Trophoblast cell (in vitro differentiated cells and primary cell): ENCODE results near the gene CASZ1.

ENCODE experiments used
- DNase-seq, 2 donors: peaks; one replicate each; pipeline ENCODE4 v3.0.0-alpha.2; 2016
- H2AFZ ChIP-seq: 2 replicates; pipeline ENCODE4 v1.6.1; 2013; ENCODE audit warnings: low read length, moderate library complexity, mild to moderate bottlenecking; ENCODE audit not compliant: insufficient read depth, poor library complexity
- H2AK5ac ChIP-seq: 2 replicates; pipeline ENCODE4 v1.6.1; 2013; ENCODE audit warnings: mild to moderate bottlenecking, low read length
- H2BK120ac ChIP-seq: 2 replicates; pipeline ENCODE4 v1.6.1; 2013; ENCODE audit warnings: low read length, mild to moderate bottlenecking, moderate library complexity; ENCODE audit not compliant: insufficient read depth, poor library complexity
- H2BK12ac ChIP-seq: 2 replicates; pipeline ENCODE4 v1.6.1; 2013; ENCODE audit warnings: mild to moderate bottlenecking, low read length, moderate library complexity
- H2BK5ac ChIP-seq: 2 replicates; pipeline ENCODE4 v1.6.1; 2013; ENCODE audit warnings: low read length, low read depth, moderate library complexity, mild to moderate bottlenecking; ENCODE audit not compliant: poor library complexity
- H3K14ac ChIP-seq: 2 replicates; pipeline ENCODE4 v1.6.1; 2013; ENCODE audit warnings: mild to moderate bottlenecking, low read length
- H3K18ac ChIP-seq: 2 replicates; pipeline ENCODE4 v1.6.1; 2013; ENCODE audit warnings: mild to moderate bottlenecking, low read length
- H3K23ac ChIP-seq: 2 replicates; pipeline ENCODE4 v1.6.1; 2013; ENCODE audit warnings: low read length
- H3K27ac ChIP-seq: 2 replicates; pipeline ENCODE4 v1.5.1; 2013; ENCODE audit warnings: low read depth, mild to moderate bottlenecking, inconsistent platforms, low read length, moderate library complexity
- H3K27me3 ChIP-seq: 2 replicates; pipeline ENCODE4 v1.6.1; 2013; ENCODE audit warnings: inconsistent platforms, mild to moderate bottlenecking, low read length, moderate library complexity; ENCODE audit not compliant: insufficient read depth
- H3K36me3 ChIP-seq, 2 experiments: 1 replicate in 1 of 2; 2 replicates in 1 of 2; pipeline ENCODE4 v1.6.1; 2013; ENCODE audit warnings: low read length in 2 of 2, mild to moderate bottlenecking in 2 of 2, moderate library complexity in 1 of 2; ENCODE audit not compliant: insufficient read depth in 2 of 2, control insufficient read depth in 1 of 2
- H3K4ac ChIP-seq: 2 replicates; pipeline ENCODE4 v1.6.1; 2013; ENCODE audit warnings: low read depth, mild to moderate bottlenecking, low read length, moderate library complexity
- H3K4me1 ChIP-seq, 2 experiments: 1 replicate in 1 of 2; 2 replicates in 1 of 2; pipeline ENCODE4 v1.6.1; 2013; ENCODE audit warnings: low read length in 2 of 2, mild to moderate bottlenecking in 2 of 2, moderate library complexity in 1 of 2; ENCODE audit not compliant: insufficient read depth in 2 of 2, control insufficient read depth in 1 of 2
- H3K4me2 ChIP-seq: 2 replicates; pipeline ENCODE4 v1.6.1; 2013; ENCODE audit warnings: inconsistent platforms, mild to moderate bottlenecking, low read length, moderate library complexity
- H3K4me3 ChIP-seq: 2 replicates; pipeline ENCODE4 v1.5.1; 2013; ENCODE audit warnings: mild to moderate bottlenecking, low read depth, low read length, inconsistent platforms
- H3K79me1 ChIP-seq: one replicate; pipeline ENCODE4 v1.6.1; 2013; ENCODE audit warnings: low read length
- H3K79me2 ChIP-seq: 2 replicates; pipeline ENCODE4 v1.6.1; 2013; ENCODE audit warnings: low read length, mild to moderate bottlenecking; ENCODE audit not compliant: control insufficient read depth, insufficient read depth, poor library complexity
- H3K9ac ChIP-seq: 2 replicates; pipeline ENCODE4 v1.6.1; 2013; ENCODE audit warnings: mild to moderate bottlenecking, low read length
- H3K9me3 ChIP-seq: 2 replicates; pipeline ENCODE4 v1.6.1; 2013; ENCODE audit warnings: low read depth, mild to moderate bottlenecking, control low read depth, inconsistent platforms, low read length; ENCODE audit not compliant: insufficient read depth
- H4K12ac ChIP-seq: 2 replicates; pipeline ENCODE4 v1.6.1; 2013; ENCODE audit warnings: low read depth, mild to moderate bottlenecking, low read length, moderate library complexity
- H4K8ac ChIP-seq: 2 replicates; pipeline ENCODE4 v1.6.1; 2013; ENCODE audit warnings: low read depth, mild to moderate bottlenecking, low read length, moderate library complexity
- H4K91ac ChIP-seq: one replicate; pipeline ENCODE4 v1.6.1; 2013; ENCODE audit warnings: low read depth, mild to moderate bottlenecking, low read length, moderate library complexity
- WGBS: extraction: QIAGEN DNeasy Blood & Tissue Kit; methylation state at CpG from one replicate; pipeline ENCODE4 v1.1.7; 2013; ENCODE audit warnings: missing lambda C conversion rate; ENCODE audit not compliant: insufficient read length, insufficient coverage; ENCODE audit errors: extremely low coverage; 5-methylcytosine and 5-hydroxymethylcytosine counted together

CASZ1 gene

GRCh38 chr1:10629091-10629815, 167.2 kb downstream of the CASZ1 start:
- no peak overlapping the region for H4K8ac ChIP-seq
- no peak overlapping the region for H3K4ac ChIP-seq
- peaks cover 8 to 20% of the 10 kb centered on the region in 2 experiments for H3K36me3 ChIP-seq
- no peak overlapping the region for H3K4me3 ChIP-seq
- no peak overlapping the region for H2AK5ac ChIP-seq
- no peak overlapping the region for H3K18ac ChIP-seq
- H2AFZ ChIP-seq, result no peak overlapping the region
- no peak overlapping the region for H3K27ac ChIP-seq
- no peaks in the 10 kb centered on the region for H3K79me1 ChIP-seq
- no peaks in the 10 kb centered on the region for H3K9me3 ChIP-seq
- WGBS, result no CpG with 5 or more reads among the region's 25 CpGs
- DNase-seq, result no peak
- no peak overlapping the region for H3K4me2 ChIP-seq
- H2BK5ac ChIP-seq, result no peak overlapping the region
- no peak overlapping the region for H2BK120ac ChIP-seq
- no peaks in the 10 kb centered on the region for H3K27me3 ChIP-seq
- H3K14ac ChIP-seq, result no peak overlapping the region
- H3K4me1 ChIP-seq, result no peaks in the 10 kb centered on the region
- no peak overlapping the region for H2BK12ac ChIP-seq
- no peak overlapping the region for H4K91ac ChIP-seq
- no peak overlapping the region for H3K23ac ChIP-seq
- H3K9ac ChIP-seq, result no peak overlapping the region
- H3K79me2 ChIP-seq, result no peaks in the 10 kb centered on the region
- H4K12ac ChIP-seq, result no peak overlapping the region

GRCh38 chr1:10628685-10629084, 167.8 kb downstream of the CASZ1 start:
- Histone ChIP-seq H3K23ac (no peak overlapping the region), H3K79me1 (no peaks in the 10 kb centered on the region), H3K14ac (no peak overlapping the region), H2AK5ac (no peak overlapping the region), H3K4me1 (no peaks in the 10 kb centered on the region), H2BK12ac (no peak overlapping the region), H4K12ac (no peak overlapping the region), H3K27ac (no peak overlapping the region), H2BK120ac (no peak overlapping the region), H2BK5ac (no peak overlapping the region), H4K91ac (no peak overlapping the region), H3K9me3 (no peaks in the 10 kb centered on the region), H3K4ac (no peak overlapping the region), H3K9ac (no peak overlapping the region), H4K8ac (no peak overlapping the region), H3K36me3 (peaks cover 13 to 22% of the 10 kb centered on the region in 2 experiments), H3K79me2 (no peaks in the 10 kb centered on the region), H3K4me2 (no peak overlapping the region), H3K4me3 (no peak overlapping the region), H3K18ac (no peak overlapping the region), H3K27me3 (no peaks in the 10 kb centered on the region), H2AFZ (no peak overlapping the region)
- WGBS, result no CpG with 5 or more reads among the region's 7 CpGs
- no peak for DNase-seq

GRCh38 chr1:10626791-10627410, 169.5 kb downstream of the CASZ1 start:
- DNase-seq, result no peak
- Histone ChIP-seq H3K23ac (no peak overlapping the region), H4K12ac (no peak overlapping the region), H2BK12ac (no peak overlapping the region), H3K4me2 (no peak overlapping the region), H3K18ac (no peak overlapping the region), H2AFZ (no peak overlapping the region), H2BK120ac (no peak overlapping the region), H3K4ac (no peak overlapping the region), H3K9ac (no peak overlapping the region), H3K14ac (no peak overlapping the region), H3K4me3 (no peak overlapping the region), H2AK5ac (no peak overlapping the region), H3K27ac (no peak overlapping the region), H3K27me3 (no peaks in the 10 kb centered on the region), H3K79me2 (no peaks in the 10 kb centered on the region), H3K9me3 (peaks cover under 1% of the 10 kb centered on the region), H4K91ac (no peak overlapping the region), H3K79me1 (no peaks in the 10 kb centered on the region), H3K36me3 (peaks cover 10 to 20% of the 10 kb centered on the region in 2 experiments), H4K8ac (no peak overlapping the region), H2BK5ac (no peak overlapping the region), H3K4me1 (no peaks in the 10 kb centered on the region)
- 100% methylated on average over 6 of the region's 22 CpGs for WGBS

- no CpG with 5 or more reads among the region's 13 CpGs for whole genome bisulfite sequencing
- H3K4me3 ChIP-seq, result no peak overlapping the region
- H3K79me2 ChIP-seq, result no peaks in the 10 kb centered on the region
These were observed 170.2 kb downstream of the CASZ1 start for GRCh38 chr1:10626131-10626731.

More at GRCh38 chr1:10626131-10626731, 170.2 kb downstream of the CASZ1 start:
- no peak overlapping the region for H2BK120ac ChIP-seq
- H3K18ac ChIP-seq, result no peak overlapping the region
- H3K4me1 ChIP-seq, result no peaks in the 10 kb centered on the region
- H3K4me2 ChIP-seq, result no peak overlapping the region
- H3K36me3 ChIP-seq, result peaks cover 10 to 20% of the 10 kb centered on the region in 2 experiments
- no peak overlapping the region for H2AK5ac ChIP-seq
- H3K9me3 ChIP-seq, result peaks cover 2% of the 10 kb centered on the region
- no peak for DNase-seq
- H4K8ac ChIP-seq, result no peak overlapping the region
- H3K9ac ChIP-seq, result no peak overlapping the region
- no peaks in the 10 kb centered on the region for H3K27me3 ChIP-seq
- no peak overlapping the region for H3K4ac ChIP-seq
- H3K14ac ChIP-seq, result no peak overlapping the region
- no peak overlapping the region for H2BK5ac ChIP-seq
- no peak overlapping the region for H4K91ac ChIP-seq
- no peaks in the 10 kb centered on the region for H3K79me1 ChIP-seq
- H2AFZ ChIP-seq, result no peak overlapping the region
- no peak overlapping the region for H3K23ac ChIP-seq
- no peak overlapping the region for H2BK12ac ChIP-seq
- H3K27ac ChIP-seq, result no peak overlapping the region
- H4K12ac ChIP-seq, result no peak overlapping the region
